HG02840 (cell line): Measurements from ENCODE around the gene HIBADH.
"Not testable (repeated sequence)": the region's sequence is repeated elsewhere in the genome, so short reads cannot be mapped to it uniquely, and the experiment has no call there.

Experiments used
- ATAC-seq: cut with Tn5 transposase; IDR thresholded peaks from one replicate; pipeline ENCODE4 v1.9.1; 2021; ENCODE audit warnings: mild to moderate bottlenecking, moderate library complexity, moderate number of reproducible peaks; ENCODE audit not compliant: unreplicated experiment, low FRiP score

The HIBADH gene

DNA sequence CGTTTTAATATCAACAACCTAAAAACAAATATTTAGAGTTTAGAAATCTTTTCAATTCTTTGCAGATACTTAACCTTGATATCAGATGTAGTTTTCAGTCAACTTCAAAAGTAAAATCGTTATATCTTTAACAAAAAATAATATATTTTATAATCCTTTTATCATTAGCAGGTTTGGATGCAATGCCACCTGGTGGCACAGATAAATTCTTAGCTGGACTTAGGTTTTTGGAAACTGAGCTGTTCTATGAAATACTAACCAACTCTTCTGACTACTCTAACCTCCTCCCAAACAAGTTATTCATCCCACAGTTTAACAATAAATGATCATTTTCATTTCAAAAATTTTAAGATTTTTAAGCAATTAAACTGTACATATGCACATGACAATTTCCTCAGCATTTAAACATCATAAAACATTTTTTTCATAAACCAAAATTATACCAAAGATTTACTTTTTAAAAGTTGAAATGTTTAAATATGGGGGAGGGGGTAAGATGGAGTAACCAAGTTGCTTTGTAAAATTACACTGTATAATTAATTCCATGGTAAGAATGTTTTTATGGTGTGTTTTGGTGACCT lies 56.9 kb downstream of the HIBADH start:
- no peak for ATAC-seq

GRCh38 chr7:27605283-27605682 lies 57.4 kb downstream of the HIBADH start:
- ATAC-seq: no peak

DNA sequence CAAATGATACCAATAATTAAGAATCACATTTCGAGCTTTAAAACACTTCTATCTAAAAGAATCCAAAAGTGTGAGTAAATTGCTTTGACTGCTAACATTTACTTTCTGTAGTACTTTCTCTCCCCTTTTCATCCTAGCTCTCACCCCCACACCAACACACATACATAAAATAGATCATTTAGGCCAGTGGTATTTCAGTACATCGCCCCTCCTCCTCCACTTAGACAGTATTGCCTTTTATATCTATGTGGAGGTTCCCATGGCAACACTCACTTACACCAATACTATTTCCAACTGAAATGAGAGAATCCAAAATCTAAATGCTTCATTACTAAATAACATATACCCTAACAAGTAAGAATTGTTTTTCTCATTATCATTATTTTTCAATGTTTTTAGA lies 58.9 kb downstream of the HIBADH start:
- ATAC-seq: no peak

DNA sequence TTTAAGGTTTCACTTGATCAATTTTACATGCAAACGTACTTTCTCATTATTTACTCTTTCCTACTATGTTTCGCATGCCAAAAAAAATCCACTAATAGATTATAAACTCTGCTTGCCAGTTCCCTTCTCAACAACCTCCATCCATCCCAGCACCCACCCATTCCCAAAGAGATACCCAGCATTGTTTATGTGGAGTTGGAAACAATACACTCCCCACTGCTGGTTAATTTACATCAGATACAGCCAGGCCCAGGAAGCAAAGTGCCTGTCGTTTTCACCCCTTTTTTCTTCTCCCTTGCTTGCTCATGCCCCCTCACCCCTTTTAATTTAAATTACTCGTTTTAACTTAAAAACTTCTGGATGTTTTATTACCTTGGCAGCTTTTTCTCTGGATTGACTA lies 59.9 kb downstream of the HIBADH start:
- ATAC-seq: no peak

- ATAC-seq: no peak
Observed at GRCh38 chr7:27601217-27601616, 61.5 kb downstream of the HIBADH start.

GRCh38 chr7:27600247-27600646 lies 62.4 kb downstream of the HIBADH start:
- no peak for ATAC-seq

DNA sequence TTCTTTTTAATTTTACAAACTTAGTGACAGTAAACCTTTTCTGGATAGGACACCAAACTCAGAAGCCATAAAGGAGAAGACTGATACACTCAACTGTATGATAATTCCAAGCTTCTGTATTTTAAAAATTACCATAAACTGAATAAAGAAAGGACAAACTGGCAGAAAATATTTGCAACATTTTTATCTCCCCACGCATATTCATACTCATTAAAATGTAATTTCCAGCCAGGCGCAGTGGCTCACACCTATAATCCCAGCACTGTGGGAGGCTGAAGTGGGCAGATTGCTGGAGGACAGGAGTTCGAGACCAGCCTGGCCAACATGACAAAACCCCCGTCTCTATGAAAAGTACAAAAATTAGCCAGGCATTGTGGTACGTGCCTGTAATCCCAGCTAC lies 67.7 kb downstream of the HIBADH start:
- ATAC-seq: no peak

DNA sequence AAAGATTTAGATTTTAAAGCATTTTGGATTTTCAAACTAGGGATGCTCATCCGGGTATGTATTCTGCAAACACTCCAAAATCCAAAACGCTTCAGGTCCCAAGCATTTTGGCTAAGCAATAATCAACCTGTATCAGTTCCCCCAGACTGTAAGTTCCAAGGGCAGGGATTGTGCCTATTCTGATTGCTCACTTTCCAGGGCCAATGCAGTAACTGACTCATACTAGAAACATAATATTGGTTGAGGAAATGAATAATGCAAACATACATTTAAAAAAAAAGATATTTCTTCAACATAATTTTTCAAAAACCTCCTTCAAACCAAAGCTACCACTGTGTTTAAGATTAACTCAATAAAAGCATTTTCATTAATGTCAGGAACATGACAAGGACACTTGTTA lies 69.5 kb downstream of the HIBADH start:
- ATAC-seq: no peak

DNA sequence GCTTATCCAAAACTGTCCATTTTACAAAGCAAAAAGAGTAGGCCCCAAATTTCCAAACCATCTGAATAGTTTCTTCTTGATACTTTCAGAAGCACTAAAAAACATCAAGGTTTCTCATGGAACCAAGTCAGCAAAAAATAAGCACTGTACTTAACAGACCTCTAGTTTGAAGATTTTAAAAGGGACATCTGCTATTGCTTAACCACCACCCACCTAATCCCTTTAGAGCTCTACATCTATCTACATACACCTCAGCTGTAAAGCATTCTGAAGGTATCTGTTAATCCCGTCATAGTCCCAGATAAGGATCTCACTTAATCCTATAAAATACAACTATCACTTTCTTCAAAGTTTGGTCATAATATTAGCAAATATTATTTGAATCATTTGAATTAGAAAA lies 72.3 kb downstream of the HIBADH start:
- no peak for ATAC-seq

DNA sequence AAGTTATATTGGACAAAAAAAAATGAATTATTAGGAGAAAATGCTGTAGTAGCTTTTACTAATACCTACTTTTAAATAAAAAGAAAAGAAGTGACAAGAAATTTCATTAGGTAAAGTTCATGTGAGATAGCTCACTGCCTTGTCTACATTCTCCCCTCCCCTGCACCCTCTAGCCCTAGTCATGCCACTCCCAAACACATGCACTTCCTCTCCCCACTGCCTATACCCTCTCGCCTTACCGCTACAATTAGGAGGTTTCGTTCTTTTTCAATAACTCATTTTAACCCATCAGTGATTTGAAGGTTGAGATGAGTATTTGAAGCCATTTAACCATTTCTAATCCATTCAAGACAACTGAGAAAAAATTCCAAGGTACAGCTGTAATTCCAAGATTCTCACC lies 75.3 kb downstream of the HIBADH start:
- ATAC-seq: no peak

- ATAC-seq: peak; percentile 86
Observed at GRCh38 chr7:27586825-27587224, 75.9 kb downstream of the HIBADH start.

DNA sequence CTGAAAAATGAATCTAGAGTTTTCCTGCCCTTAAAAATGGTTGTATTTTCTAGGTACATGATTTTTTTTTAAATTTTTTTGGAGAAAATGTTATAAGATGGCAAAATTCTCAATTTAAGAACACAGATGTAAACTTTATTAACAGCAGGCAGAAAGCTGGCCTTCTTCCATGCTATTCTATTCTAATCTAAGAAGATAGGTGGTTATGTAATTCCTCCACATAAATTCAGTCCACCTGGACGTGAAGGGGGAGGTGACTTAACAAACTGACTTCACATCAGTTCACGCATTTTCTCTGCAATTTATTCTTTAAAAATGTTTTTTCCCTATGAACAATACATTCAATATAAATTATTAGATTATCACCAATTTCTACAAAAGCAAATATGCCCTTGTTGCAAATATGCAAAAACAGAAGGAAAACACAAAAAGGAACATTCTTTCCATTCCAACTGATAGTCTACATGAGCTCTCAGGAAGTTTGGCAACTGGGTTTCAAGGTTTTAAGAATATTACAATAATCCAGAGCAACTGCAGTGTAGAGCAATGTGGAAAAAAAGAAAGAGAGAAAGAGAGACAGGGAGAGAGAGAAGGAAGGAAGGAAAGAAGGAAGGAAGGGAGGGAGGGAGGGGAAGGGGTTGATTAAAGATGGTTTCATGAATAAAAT lies 76.8 kb downstream of the HIBADH start:
- ATAC-seq: no peak

DNA sequence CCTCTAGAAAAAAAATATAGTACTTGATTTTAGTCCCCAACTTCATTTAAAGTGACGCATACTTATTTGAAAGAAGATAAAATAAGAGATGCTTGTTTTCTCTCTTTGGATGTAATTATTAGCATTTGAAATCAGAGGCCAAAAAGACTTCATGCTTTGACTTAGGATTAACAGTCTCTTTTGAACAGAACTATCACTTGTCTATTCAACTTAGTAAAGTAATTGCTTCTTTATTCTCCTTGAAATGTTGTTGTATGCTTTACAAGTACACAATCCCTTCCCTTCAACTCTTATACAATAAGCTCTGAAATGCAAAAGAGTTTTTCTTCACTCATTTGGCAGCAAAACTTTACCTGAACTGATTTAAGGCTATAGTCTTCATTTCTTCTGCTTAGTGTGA lies 80.8 kb downstream of the HIBADH start:
- ATAC-seq: no peak

GRCh38 chr7:27581119-27581518 lies 81.6 kb downstream of the HIBADH start:
- no peak for ATAC-seq

GRCh38 chr7:27579565-27579964 lies 83.1 kb downstream of the HIBADH start:
- ATAC-seq: no peak

- not testable (repeated sequence) for ATAC-seq
Observed at GRCh38 chr7:27578169-27578568, 84.5 kb downstream of the HIBADH start.

- ATAC-seq: no peak
Observed at GRCh38 chr7:27576360-27576944, 86.2 kb downstream of the HIBADH start.

- ATAC-seq: no peak
Observed at GRCh38 chr7:27575613-27576012, 87.1 kb downstream of the HIBADH start.

DNA sequence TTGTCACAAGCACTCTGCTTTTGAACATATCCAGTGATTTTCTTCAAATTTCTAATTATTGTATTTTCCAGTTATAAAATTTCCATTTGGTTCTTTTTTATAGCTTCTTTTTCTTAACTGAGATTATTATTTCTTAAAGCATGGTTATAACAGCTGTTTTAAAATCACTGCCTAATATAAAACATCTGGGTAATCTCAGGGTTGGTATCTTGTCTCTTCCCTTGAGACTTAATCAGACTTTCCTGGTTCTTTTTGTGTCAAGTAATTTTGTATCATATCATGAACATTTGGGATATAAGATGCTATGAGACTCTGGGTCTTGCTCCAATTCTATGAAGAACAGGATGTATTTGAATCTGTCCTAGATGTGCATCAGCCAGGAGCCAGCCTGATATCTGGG lies 93.6 kb downstream of the HIBADH start:
- no peak for ATAC-seq

GRCh38 chr7:27567266-27567665 lies 95.4 kb downstream of the HIBADH start:
- ATAC-seq: no peak

GRCh38 chr7:27564881-27565482 lies 97.7 kb downstream of the HIBADH start:
- ATAC-seq: no peak

DNA sequence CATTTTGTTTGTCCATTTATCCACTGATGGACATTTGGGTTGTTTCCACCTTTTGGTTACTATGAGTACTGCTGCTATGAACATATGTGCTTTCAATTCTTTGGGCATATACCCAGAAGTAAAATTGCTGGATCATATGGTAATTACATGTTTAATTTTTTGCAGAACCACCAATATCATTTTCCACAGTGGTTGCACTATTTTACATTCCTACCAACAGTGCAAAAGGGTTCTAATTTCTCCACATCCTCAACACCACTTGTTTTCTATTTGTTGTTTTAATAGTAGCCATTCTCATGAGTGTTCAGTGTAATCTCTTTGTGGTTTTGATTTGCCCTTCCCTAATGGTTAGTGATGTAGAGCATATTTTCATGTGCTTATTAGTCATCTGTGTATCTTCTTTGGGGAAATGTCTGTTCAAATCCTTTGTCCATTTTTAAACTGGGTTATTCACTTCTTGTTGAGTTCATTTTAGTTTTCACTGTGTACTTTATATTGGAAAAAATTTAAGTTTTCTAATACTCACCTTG lies 101.9 kb downstream of the HIBADH start:
- no peak for ATAC-seq
